OCI-LY7 (cell line): Measurements from ENCODE around the gene TCF20. TPM values are rescaled to one million over a fixed set of nuclear protein-coding genes. Genes with fewer than 3 reads are reported as not detected.

Experiments
- BruUV-seq: library from RNA; stranded (reverse); fragments of 400-500 nt; replicated peaks from 2 replicates; lab custom pipeline; 2021; lab: Mats Ljungman, UMichigan
- CTCF ChIA-PET: fragments of 300-600 bp; sonication (Branson Sonifier 250); formaldehyde crosslinking; loops from one replicate; lab custom pipeline; 2022; ENCODE audit warnings: antibody characterized with exemption; ENCODE audit not compliant: unreplicated experiment; lab: Charles Lee
- POLR2A ChIA-PET: fragments of 300-600 bp; sonication (Branson Sonifier 250); formaldehyde crosslinking; loops from one replicate; lab custom pipeline; 2022; ENCODE audit warnings: antibody characterized with exemption; lab: Charles Lee
- DNase-seq: peaks from one replicate; pipeline ENCODE4 v3.0.0-alpha.2; 2015; ENCODE audit warnings: low spot score
- H2AFZ ChIP-seq: fragments of 200-600 bp; sonication (generic), shearing (Covaris generic); 2 replicates; pipeline ENCODE4 v1.6.1; 2014; ENCODE audit warnings: mild to moderate bottlenecking, antibody characterized with exemption, low read length, moderate library complexity
- H3K27ac ChIP-seq: fragments of 200-600 bp; sonication (generic); 2 replicates; pipeline ENCODE4 v1.5.1; 2014; ENCODE audit warnings: mixed run types, low read depth, mild to moderate bottlenecking, moderate library complexity, low read length, inconsistent platforms; ENCODE audit not compliant: poor library complexity, severe bottlenecking
- H3K36me3 ChIP-seq: fragments of 200-600 bp; sonication (generic); 2 replicates; pipeline ENCODE4 v1.6.1; 2014; ENCODE audit warnings: mild to moderate bottlenecking, antibody characterized with exemption, low read length, moderate library complexity, mixed read lengths; ENCODE audit not compliant: insufficient read depth
- H3K4me1 ChIP-seq: fragments of 200-600 bp; sonication (generic); 2 replicates; pipeline ENCODE4 v1.5.1; 2014; ENCODE audit warnings: mild to moderate bottlenecking, low read length; ENCODE audit not compliant: insufficient read depth, poor library complexity, severe bottlenecking
- H3K4me2 ChIP-seq: fragments of 200-600 bp; sonication (generic); 2 replicates; pipeline ENCODE4 v1.6.1; 2014; ENCODE audit warnings: mild to moderate bottlenecking, low read length
- H3K4me3 ChIP-seq: fragments of 200-600 bp; sonication (generic); 2 replicates; pipeline ENCODE4 v1.5.1; 2014; ENCODE audit warnings: mild to moderate bottlenecking, low read depth, low read length; ENCODE audit not compliant: poor library complexity, severe bottlenecking
- H3K79me2 ChIP-seq: fragments of 200-600 bp; sonication (generic); 2 replicates; pipeline ENCODE4 v1.6.1; 2016; ENCODE audit warnings: low read depth, mild to moderate bottlenecking, low read length, moderate library complexity, mixed read lengths; ENCODE audit not compliant: insufficient read depth
- H3K9me2 ChIP-seq: fragments of 200-600 bp; sonication (generic); 2 replicates; pipeline ENCODE4 v1.6.1; 2016; ENCODE audit warnings: mild to moderate bottlenecking, low read length, mixed read lengths; ENCODE audit not compliant: insufficient read depth
- H3K9me3 ChIP-seq: fragments of 200-600 bp; sonication (generic); 2 replicates; pipeline ENCODE4 v1.6.1; 2014; ENCODE audit warnings: mild to moderate bottlenecking, mixed run types, low read length, mixed read lengths
- H4K20me1 ChIP-seq: fragments of 200-600 bp; sonication (generic); 2 replicates; pipeline ENCODE4 v1.6.1; 2014; ENCODE audit warnings: mild to moderate bottlenecking, antibody characterized with exemption, low read length, moderate library complexity, mixed read lengths; ENCODE audit not compliant: insufficient read depth
- EZH2phosphoT487 ChIP-seq: fragments of 200-600 bp; sonication (generic); IDR thresholded peaks from 2 replicates; pipeline ENCODE4 v1.6.1; 2018; ENCODE audit warnings: low read depth, borderline replicate concordance, mild to moderate bottlenecking, mixed run types, antibody characterized with exemption, low read length, moderate library complexity, mixed read lengths
- intact Hi-C: fragments of 100-400 bp; cut with micrococcal nuclease; formaldehyde crosslinking; loops from one replicate; pipeline ENCODE4 v1.10.0; 2022; ENCODE audit not compliant: unreplicated experiment
- total RNA-seq, 2 experiments: library from RNA; depleted of rRNA in 1 of 2; stranded (reverse); fragments of >200 nt in 1 of 2; shearing (Covaris generic) in 1 of 2; gene quantifications; 2 replicates each; pipeline ENCODE4 v1.2.3, GENCODE V29; 2014 to 2022
- TF ChIP-seq, protein P1 (sequence below): fragments of 200-600 bp; sonication (generic); conservative IDR thresholded peaks from 2 replicates; pipeline ENCODE4 v1.5.1; 2014; ENCODE audit warnings: mild to moderate bottlenecking, antibody characterized with exemption, low read length, moderate library complexity, mixed read lengths

TCF20 gene
- total RNA-seq, 2 experiments from 2014 or later, result 56.0 to 71.1 TPM

DNA sequence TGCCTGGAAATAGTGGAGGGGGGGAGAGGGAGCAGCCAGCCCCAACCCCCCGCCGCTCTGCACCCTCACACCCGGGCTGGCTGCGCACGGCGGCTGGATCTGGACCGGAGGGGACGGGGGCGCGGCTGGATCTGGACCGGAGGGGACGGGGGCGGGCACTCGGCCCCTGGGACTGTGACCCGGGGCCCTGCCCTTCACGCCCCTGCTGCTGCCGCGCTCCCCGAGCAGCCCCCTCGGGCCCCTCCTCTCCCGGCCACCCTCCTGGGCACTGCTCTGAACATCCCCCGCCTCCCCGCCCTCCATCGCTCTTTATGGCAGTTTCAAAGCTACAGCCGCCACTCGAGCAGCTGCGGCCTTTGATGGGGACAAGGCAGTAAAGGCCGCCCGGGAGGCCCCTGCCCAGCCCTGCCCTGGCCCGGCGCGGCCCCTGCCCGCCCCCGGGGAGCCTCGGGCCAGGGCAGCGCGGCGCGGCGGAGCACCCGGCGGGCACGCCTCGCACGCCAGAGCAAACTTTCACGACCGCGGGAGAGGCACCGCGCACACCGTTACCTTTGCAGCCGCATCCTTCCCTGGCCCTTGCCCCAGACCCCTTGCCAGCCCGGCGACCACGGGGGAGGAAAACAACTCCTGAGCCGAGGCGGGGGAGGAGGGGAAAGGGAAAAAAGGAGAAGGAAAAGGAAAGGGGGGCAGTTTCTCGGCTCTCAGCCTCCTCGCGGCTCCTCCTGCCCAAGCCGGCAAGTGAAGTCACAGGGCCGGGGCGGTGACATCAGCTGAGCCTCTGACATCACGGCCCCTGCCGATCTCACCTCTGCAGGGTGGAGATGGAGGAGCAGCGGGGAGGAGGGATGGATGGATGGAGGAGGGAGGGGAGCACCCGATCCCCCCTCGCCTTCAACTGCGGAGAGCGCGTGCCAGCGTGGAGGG, 13.1 kb upstream of the TCF20 start:
- no peak overlapping the region for H3K4me2 ChIP-seq
- intact Hi-C loops, result no loop called here
- H3K79me2 ChIP-seq, result no peaks in the 10 kb centered on the region
- no peaks in the 10 kb centered on the region for H4K20me1 ChIP-seq
- TF ChIP-seq, protein P1, sequence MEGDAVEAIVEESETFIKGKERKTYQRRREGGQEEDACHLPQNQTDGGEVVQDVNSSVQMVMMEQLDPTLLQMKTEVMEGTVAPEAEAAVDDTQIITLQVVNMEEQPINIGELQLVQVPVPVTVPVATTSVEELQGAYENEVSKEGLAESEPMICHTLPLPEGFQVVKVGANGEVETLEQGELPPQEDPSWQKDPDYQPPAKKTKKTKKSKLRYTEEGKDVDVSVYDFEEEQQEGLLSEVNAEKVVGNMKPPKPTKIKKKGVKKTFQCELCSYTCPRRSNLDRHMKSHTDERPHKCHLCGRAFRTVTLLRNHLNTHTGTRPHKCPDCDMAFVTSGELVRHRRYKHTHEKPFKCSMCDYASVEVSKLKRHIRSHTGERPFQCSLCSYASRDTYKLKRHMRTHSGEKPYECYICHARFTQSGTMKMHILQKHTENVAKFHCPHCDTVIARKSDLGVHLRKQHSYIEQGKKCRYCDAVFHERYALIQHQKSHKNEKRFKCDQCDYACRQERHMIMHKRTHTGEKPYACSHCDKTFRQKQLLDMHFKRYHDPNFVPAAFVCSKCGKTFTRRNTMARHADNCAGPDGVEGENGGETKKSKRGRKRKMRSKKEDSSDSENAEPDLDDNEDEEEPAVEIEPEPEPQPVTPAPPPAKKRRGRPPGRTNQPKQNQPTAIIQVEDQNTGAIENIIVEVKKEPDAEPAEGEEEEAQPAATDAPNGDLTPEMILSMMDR, result no peak
- no peak for TF ChIP-seq EZH2phosphoT487
- peaks cover 43% of the 10 kb centered on the region for H3K4me1 ChIP-seq
- ChIA-PET POLR2A (no interaction called here), CTCF (no interaction called here)
- H3K36me3 ChIP-seq, result no peaks in the 10 kb centered on the region
- no peaks in the 10 kb centered on the region for H3K9me2 ChIP-seq
- no peak overlapping the region for H2AFZ ChIP-seq
- no peak overlapping the region for H3K4me3 ChIP-seq
- DNase-seq, result no peak
- BruUV-seq, result no TSS peak
- no peak overlapping the region for H3K27ac ChIP-seq
- no peaks in the 10 kb centered on the region for H3K9me3 ChIP-seq

DNA sequence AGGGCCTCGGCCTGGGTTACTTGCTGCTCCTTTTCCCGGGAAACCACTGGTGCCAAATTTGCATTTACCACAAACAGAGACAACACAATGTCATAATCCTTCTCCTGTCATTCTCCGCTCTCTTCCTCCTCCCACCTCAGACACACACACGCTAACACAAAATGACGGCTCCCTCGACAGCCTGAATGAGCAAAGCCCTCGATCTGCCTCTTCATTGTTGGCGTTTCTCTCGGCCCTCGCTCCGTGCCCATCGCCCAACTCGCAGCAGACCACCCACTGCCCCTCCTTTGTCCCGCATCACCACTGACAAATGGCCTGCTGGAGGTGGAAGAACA, 12.5 kb upstream of the TCF20 start:
- H3K9me2 ChIP-seq, result no peaks in the 10 kb centered on the region
- POLR2A ChIA-PET, result no interaction called here
- no peak overlapping the region for H3K4me2 ChIP-seq
- H3K79me2 ChIP-seq, result no peaks in the 10 kb centered on the region
- DNase-seq, result no peak
- intact Hi-C loops, result no loop called here
- no peak overlapping the region for H2AFZ ChIP-seq
- H3K36me3 ChIP-seq, result no peaks in the 10 kb centered on the region
- no peak overlapping the region for H3K4me3 ChIP-seq
- no peaks in the 10 kb centered on the region for H4K20me1 ChIP-seq
- TF ChIP-seq EZH2phosphoT487, result no peak
- TF ChIP-seq, protein P1, result no peak
- no peaks in the 10 kb centered on the region for H3K9me3 ChIP-seq
- peaks cover 39% of the 10 kb centered on the region for H3K4me1 ChIP-seq
- no TSS peak for BruUV-seq
- H3K27ac ChIP-seq, result no peak overlapping the region
- CTCF ChIA-PET, result no interaction called here

GRCh38 chr22:42282252-42282942, 11.9 kb upstream of the TCF20 start:
- Histone ChIP-seq H3K4me2 (no peak overlapping the region), H3K4me1 (peaks cover 34% of the 10 kb centered on the region), H3K79me2 (no peaks in the 10 kb centered on the region), H2AFZ (no peak overlapping the region), H3K4me3 (no peak overlapping the region), H3K9me2 (no peaks in the 10 kb centered on the region), H4K20me1 (no peaks in the 10 kb centered on the region), H3K27ac (no peak overlapping the region), H3K9me3 (no peaks in the 10 kb centered on the region), H3K36me3 (no peaks in the 10 kb centered on the region)
- POLR2A ChIA-PET, result no interaction called here
- no TSS peak for BruUV-seq
- no peak for DNase-seq
- intact Hi-C loops, result no loop called here
- TF ChIP-seq, protein P1, result no peak
- no peak for TF ChIP-seq EZH2phosphoT487
- CTCF ChIA-PET, result no interaction called here
